D721Med (cell line): ENCODE data around the gene CDK8.
"Not testable (repeated sequence)": the region's sequence is repeated elsewhere in the genome, so short reads cannot be mapped to it uniquely, and the experiment has no call there.

Experiments
- DNase-seq: peaks from one replicate; pipeline ENCODE4 v3.0.0; 2011; ENCODE audit warnings: low spot score; ENCODE audit not compliant: insufficient read length
- FAIRE-seq: peaks from 2 replicates; lab custom pipeline; 2011; peaks lifted over from hg19 to GRCh38; lab: Jason Lieb, UNC
- CTCF ChIP-seq: IDR thresholded peaks from 2 replicates; pipeline ENCODE4 v1.5.1; 2012; ENCODE audit warnings: mild to moderate bottlenecking, control low read depth; ENCODE audit not compliant: insufficient read depth; ENCODE audit errors: missing control alignments

The CDK8 gene

GRCh38 chr13:26266311-26266710 lies 12.4 kb downstream of the CDK8 start:
- TF ChIP-seq CTCF, result no peak
- FAIRE-seq, result no peak
- DNase-seq, result no peak

- FAIRE-seq, result no peak
- no peak for DNase-seq
- no peak for TF ChIP-seq CTCF
These were observed 16.8 kb downstream of the CDK8 start for GRCh38 chr13:26270707-26271106.

DNA sequence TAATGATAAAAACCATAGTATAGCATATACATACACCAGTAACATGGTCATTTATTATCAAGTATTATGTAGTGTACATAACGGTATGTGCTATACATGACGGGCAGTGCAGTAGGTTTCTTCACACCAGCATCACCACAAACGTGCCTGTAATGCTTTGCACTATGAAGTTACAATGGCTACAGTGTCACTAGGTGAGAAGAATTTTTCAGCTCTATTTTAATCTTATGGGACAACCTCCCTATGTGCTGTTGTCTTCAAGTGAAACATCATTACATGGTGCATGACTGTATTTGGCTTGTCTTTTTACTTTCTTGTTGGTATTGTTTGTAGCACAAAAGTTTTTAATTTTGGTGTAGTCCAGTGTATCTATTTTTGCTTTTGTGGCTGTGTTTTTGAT lies 18.7 kb downstream of the CDK8 start:
- no peak for TF ChIP-seq CTCF
- peak; percentile 44 for FAIRE-seq

GRCh38 chr13:26280295-26280694 lies 26.4 kb downstream of the CDK8 start:
- DNase-seq (no peak), FAIRE-seq (no peak)
- no peak for TF ChIP-seq CTCF

More for the DNA sequence above, 18.7 kb downstream of the CDK8 start:
- no peak for DNase-seq

DNA sequence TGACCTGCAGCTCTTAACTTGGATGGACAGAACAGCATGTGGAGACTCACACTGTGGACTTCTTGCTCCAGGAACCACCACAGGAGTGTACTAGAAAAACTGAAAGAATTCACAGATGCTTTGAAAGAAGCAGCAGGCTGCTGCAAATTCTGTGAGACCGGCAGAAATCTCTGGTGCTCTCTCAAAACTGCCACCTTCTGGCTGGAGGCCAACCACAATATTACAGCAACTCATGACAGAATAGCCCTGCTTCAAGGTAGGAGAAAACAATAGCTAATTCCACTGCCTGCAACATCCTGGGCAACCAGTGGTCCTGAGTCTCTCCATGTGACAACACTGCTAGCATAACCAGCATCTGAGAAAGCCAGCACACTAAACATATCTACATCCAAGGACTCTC lies 26.9 kb downstream of the CDK8 start:
- DNase-seq (no peak), FAIRE-seq (no peak)

DNA sequence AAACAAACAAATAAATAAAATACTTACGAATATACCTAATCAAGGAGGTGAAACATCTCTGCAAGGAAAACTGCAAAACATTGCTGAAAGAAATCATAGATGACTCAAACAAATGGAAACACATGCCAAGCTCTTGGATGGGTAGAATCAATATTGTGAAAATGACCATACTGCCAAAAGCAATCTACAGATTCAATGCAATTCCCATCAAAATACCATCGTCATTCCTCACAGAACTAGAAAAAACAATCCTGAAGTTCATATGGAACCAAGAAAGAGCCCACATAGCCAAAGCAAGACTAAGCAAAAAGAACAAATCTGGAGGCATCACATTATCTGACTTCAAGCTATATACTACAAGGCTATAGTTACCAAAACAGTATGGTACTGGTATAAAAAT lies 32.0 kb downstream of the CDK8 start:
- not testable (repeated sequence) for DNase-seq, FAIRE-seq

More for the DNA sequence above, 26.9 kb downstream of the CDK8 start:
- no peak for TF ChIP-seq CTCF

GRCh38 chr13:26288838-26289237 lies 34.9 kb downstream of the CDK8 start:
- DNase-seq, FAIRE-seq: not testable (repeated sequence)

DNA sequence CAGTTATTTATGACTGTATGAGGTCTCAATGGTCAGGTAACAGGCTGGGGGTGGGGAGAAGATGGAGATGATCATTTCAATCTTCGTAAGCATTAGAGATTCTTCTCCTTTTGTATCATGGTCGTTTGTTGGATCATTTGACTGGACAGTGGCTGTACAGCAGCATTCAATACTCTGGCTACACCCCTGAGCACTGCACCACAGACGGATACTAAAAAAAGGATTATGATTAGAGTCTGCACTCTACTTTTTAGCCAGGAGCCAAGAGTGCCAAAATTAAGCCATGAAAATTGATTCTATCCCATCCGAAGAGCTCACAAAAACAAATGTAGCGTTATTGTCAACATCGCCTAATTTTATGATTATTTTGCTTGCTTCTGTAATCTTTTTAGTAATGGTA lies 41.9 kb downstream of the CDK8 start:
- TF ChIP-seq CTCF, result no peak

More for the DNA sequence above, 41.9 kb downstream of the CDK8 start:
- no peak for DNase-seq
- FAIRE-seq, result peak; percentile 11
